Type B pancreatic cell (in vitro differentiated cells): ENCODE measurements around the gene TSPYL4. TPM values are rescaled to one million over a fixed set of nuclear protein-coding genes. Genes with fewer than 3 reads are reported as not detected.

Experiments used
- DNase-seq: peaks from one replicate; pipeline ENCODE4 v3.0.0; 2021; ENCODE audit warnings: mixed read lengths; ENCODE audit not compliant: unreplicated experiment; ENCODE audit errors: extremely low spot score
- H3K27ac Mint-ChIP-seq: 2 replicates; pipeline ENCODE4 v1.8.0; 2021; ENCODE audit warnings: mild to moderate bottlenecking, mixed read lengths
- H3K27me3 Mint-ChIP-seq: 2 replicates; pipeline ENCODE4 v1.8.0; 2021; ENCODE audit warnings: mixed read lengths
- H3K36me3 Mint-ChIP-seq: 2 replicates; pipeline ENCODE4 v1.8.0; 2021; ENCODE audit warnings: mixed read lengths
- H3K4me1 Mint-ChIP-seq: one replicate; pipeline ENCODE4 v1.8.0; 2021; ENCODE audit warnings: mixed read lengths; ENCODE audit not compliant: unreplicated experiment
- H3K4me3 Mint-ChIP-seq: 2 replicates; pipeline ENCODE4 v1.8.0; 2021; ENCODE audit warnings: mild to moderate bottlenecking, mixed read lengths
- H3K9me3 Mint-ChIP-seq: 2 replicates; pipeline ENCODE4 v1.8.0; 2021; ENCODE audit warnings: mixed read lengths
- total RNA-seq: library from RNA; stranded (reverse); gene quantifications from 2 replicates; pipeline ENCODE4 v1.2.1, GENCODE V29; 2021; ENCODE audit warnings: low replicate concordance
- TF ChIP-seq, protein P1 (sequence below): fragments of 200-600 bp; sonication (generic); conservative IDR thresholded peaks from 2 replicates; pipeline ENCODE4 v1.5.0; 2021; ENCODE audit warnings: antibody characterized with exemption, mild to moderate bottlenecking

TSPYL4 gene
- total RNA-seq, 1 donor from 2014 or later, result 46.7 TPM

- H3K27me3 Mint-ChIP-seq, result no peaks in the 10 kb centered on the region
- H3K4me1 Mint-ChIP-seq, result no peaks in the 10 kb centered on the region
- TF ChIP-seq, protein P1, sequence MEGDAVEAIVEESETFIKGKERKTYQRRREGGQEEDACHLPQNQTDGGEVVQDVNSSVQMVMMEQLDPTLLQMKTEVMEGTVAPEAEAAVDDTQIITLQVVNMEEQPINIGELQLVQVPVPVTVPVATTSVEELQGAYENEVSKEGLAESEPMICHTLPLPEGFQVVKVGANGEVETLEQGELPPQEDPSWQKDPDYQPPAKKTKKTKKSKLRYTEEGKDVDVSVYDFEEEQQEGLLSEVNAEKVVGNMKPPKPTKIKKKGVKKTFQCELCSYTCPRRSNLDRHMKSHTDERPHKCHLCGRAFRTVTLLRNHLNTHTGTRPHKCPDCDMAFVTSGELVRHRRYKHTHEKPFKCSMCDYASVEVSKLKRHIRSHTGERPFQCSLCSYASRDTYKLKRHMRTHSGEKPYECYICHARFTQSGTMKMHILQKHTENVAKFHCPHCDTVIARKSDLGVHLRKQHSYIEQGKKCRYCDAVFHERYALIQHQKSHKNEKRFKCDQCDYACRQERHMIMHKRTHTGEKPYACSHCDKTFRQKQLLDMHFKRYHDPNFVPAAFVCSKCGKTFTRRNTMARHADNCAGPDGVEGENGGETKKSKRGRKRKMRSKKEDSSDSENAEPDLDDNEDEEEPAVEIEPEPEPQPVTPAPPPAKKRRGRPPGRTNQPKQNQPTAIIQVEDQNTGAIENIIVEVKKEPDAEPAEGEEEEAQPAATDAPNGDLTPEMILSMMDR, result no peak
- DNase-seq, result no peak
- no peak overlapping the region for H3K4me3 Mint-ChIP-seq
- no peak overlapping the region for H3K27ac Mint-ChIP-seq
- peaks cover 7% of the 10 kb centered on the region for H3K36me3 Mint-ChIP-seq
- no peaks in the 10 kb centered on the region for H3K9me3 Mint-ChIP-seq
Observed at GRCh38 chr6:116239856-116240255, 14.0 kb downstream of the TSPYL4 start.

GRCh38 chr6:116239256-116239655, 14.6 kb downstream of the TSPYL4 start:
- Mint-ChIP-seq H3K4me3 (no peak overlapping the region), H3K36me3 (peaks cover 7% of the 10 kb centered on the region), H3K4me1 (no peaks in the 10 kb centered on the region), H3K27ac (no peak overlapping the region), H3K9me3 (no peaks in the 10 kb centered on the region), H3K27me3 (no peaks in the 10 kb centered on the region)
- DNase-seq, result no peak
- TF ChIP-seq, protein P1, result no peak

- TF ChIP-seq, protein P1, result no peak
- no peak overlapping the region for H3K4me3 Mint-ChIP-seq
- H3K9me3 Mint-ChIP-seq, result no peaks in the 10 kb centered on the region
- H3K27me3 Mint-ChIP-seq, result no peaks in the 10 kb centered on the region
- DNase-seq, result no peak
- H3K36me3 Mint-ChIP-seq, result peaks cover 10% of the 10 kb centered on the region
- H3K4me1 Mint-ChIP-seq, result no peaks in the 10 kb centered on the region
- H3K27ac Mint-ChIP-seq, result no peak overlapping the region
Observed at GRCh38 chr6:116238083-116238482, 15.8 kb downstream of the TSPYL4 start.

- Mint-ChIP-seq H3K27me3 (no peaks in the 10 kb centered on the region), H3K4me1 (no peaks in the 10 kb centered on the region), H3K36me3 (peaks cover 13% of the 10 kb centered on the region), H3K27ac (no peak overlapping the region), H3K4me3 (no peak overlapping the region), H3K9me3 (no peaks in the 10 kb centered on the region)
- no peak for DNase-seq
- TF ChIP-seq, protein P1, result no peak
Observed at GRCh38 chr6:116234689-116235088, 19.2 kb downstream of the TSPYL4 start.

GRCh38 chr6:116229287-116229913, 24.5 kb downstream of the TSPYL4 start:
- no peak for DNase-seq
- TF ChIP-seq, protein P1, result no peak
- no peak overlapping the region for H3K4me3 Mint-ChIP-seq
- H3K9me3 Mint-ChIP-seq, result no peaks in the 10 kb centered on the region
- no peaks in the 10 kb centered on the region for H3K27me3 Mint-ChIP-seq
- H3K4me1 Mint-ChIP-seq, result no peaks in the 10 kb centered on the region
- H3K27ac Mint-ChIP-seq, result no peak overlapping the region
- H3K36me3 Mint-ChIP-seq, result peaks cover 11% of the 10 kb centered on the region

GRCh38 chr6:116223355-116223754, 30.5 kb downstream of the TSPYL4 start:
- no peaks in the 10 kb centered on the region for H3K4me1 Mint-ChIP-seq
- TF ChIP-seq, protein P1, result no peak
- H3K27me3 Mint-ChIP-seq, result no peaks in the 10 kb centered on the region
- H3K4me3 Mint-ChIP-seq, result no peak overlapping the region
- no peak for DNase-seq
- H3K36me3 Mint-ChIP-seq, result no peaks in the 10 kb centered on the region
- no peaks in the 10 kb centered on the region for H3K9me3 Mint-ChIP-seq
- no peak overlapping the region for H3K27ac Mint-ChIP-seq
